Measurements from ENCODE around the gene PRODH. TPM values are rescaled to one million over a fixed set of nuclear protein-coding genes. Genes with fewer than 3 reads are reported as not detected.
"Not testable (repeated sequence)": the region's sequence is repeated elsewhere in the genome, so short reads cannot be mapped to it uniquely, and the experiment has no call there.

The PRODH gene
- total RNA-seq, 1 donor from 2014 or later = 1.8 TPM

DNA sequence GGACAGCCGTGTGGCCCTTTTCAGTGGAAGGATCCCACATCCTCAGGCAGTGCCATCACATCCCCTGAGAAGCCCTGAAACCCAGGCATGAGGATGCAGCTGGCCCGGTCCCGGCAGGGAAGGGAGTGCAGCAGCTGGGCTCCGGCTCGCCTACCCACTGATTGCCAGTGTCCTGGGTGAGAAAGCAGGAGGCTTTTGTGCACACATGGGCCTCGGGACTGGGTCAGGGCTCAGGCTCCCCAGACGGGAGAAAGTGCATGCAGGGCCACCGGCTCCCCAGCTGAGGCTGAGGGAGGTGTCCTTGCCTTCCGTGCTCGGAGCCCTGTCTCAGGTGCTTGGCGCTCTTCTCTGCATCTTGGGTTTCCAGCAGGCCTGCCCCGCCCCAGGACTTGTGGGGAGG lies 23.6 kb upstream of the PRODH start:
- H3K4me3 Mint-ChIP-seq (ENCODE audit: unreplicated experiment); H3K36me3 Mint-ChIP-seq (ENCODE audit: low read depth, unreplicated experiment): not testable (repeated sequence)

DNA sequence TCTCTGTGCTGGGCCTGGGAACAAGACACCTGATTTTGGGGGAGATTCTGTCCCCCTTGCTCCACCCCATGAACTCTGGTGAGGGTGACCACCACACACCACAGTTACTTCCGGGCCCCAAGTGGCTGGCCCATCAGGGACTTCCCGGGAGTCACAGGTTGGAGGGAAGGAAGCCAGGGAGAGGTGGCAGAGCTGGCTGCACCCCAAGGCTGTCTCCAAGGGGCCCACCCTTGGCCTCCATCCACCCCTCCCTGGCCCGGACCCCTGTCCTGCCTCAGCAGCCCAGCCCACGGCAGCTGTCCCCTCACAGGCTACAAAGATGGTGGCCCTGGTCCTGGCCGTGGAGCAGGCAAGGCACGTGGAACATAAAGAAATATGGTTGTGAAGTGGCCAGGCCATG lies 23.2 kb upstream of the PRODH start:
- not testable (repeated sequence) for H3K27ac Mint-ChIP-seq (ENCODE audit: unreplicated experiment); H3K36me3 Mint-ChIP-seq (ENCODE audit: low read depth, unreplicated experiment); DNase-seq (ENCODE audit: low spot score); H3K4me1 Mint-ChIP-seq (ENCODE audit: unreplicated experiment); H3K4me3 Mint-ChIP-seq (ENCODE audit: unreplicated experiment); H3K9me3 Mint-ChIP-seq (ENCODE audit: unreplicated experiment); H3K27me3 Mint-ChIP-seq (ENCODE audit: unreplicated experiment)

More for the DNA sequence above, 23.6 kb upstream of the PRODH start:
- not testable (repeated sequence) for DNase-seq (ENCODE audit: low spot score); H3K27ac Mint-ChIP-seq (ENCODE audit: unreplicated experiment); H3K4me1 Mint-ChIP-seq (ENCODE audit: unreplicated experiment); H3K27me3 Mint-ChIP-seq (ENCODE audit: unreplicated experiment); H3K9me3 Mint-ChIP-seq (ENCODE audit: unreplicated experiment)

DNA sequence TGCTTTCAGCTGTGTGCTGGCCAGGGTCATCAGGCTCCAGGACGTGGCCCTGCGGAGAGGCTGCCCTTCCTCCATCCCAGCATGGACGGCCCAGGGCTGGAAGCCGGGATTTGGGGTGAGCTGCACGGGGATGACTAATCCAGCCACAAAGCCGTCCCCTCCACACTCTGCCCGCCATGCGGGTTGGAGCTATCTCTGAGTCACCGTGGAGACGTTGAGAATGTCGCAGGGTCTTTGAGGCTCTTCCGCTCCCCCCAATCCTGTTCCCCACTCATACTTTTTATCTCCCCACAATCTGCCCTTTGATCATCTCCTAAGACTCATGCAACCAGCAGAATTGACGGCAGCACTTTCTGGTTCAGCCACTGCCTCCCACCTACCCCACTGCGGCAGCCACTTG lies 22.6 kb upstream of the PRODH start:
- H3K27me3 Mint-ChIP-seq (ENCODE audit: unreplicated experiment); H3K9me3 Mint-ChIP-seq (ENCODE audit: unreplicated experiment); H3K4me3 Mint-ChIP-seq (ENCODE audit: unreplicated experiment); H3K4me1 Mint-ChIP-seq (ENCODE audit: unreplicated experiment); H3K27ac Mint-ChIP-seq (ENCODE audit: unreplicated experiment); DNase-seq (ENCODE audit: low spot score); H3K36me3 Mint-ChIP-seq (ENCODE audit: low read depth, unreplicated experiment): not testable (repeated sequence)

DNA sequence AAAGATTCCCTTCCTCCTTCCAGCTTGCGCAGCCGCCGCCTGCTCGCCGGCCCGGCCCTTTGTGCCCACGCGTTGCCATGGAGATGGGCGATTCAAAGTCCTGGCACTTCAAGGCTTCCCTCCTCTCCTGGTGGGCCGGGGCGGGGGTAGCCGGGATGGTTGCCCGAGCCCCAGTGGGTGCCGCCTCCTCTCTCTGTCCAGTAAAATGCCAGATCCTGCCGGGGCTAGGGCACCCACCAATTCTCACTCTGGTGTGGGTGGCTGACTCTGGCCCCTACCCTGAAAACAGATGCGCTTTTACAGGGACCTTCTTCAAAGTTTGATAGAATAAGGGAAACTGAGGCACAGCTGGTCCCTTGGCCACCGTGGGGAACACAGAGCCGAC lies 22.2 kb upstream of the PRODH start:
- not testable (repeated sequence) for H3K27me3 Mint-ChIP-seq (ENCODE audit: unreplicated experiment); H3K36me3 Mint-ChIP-seq (ENCODE audit: low read depth, unreplicated experiment); H3K4me1 Mint-ChIP-seq (ENCODE audit: unreplicated experiment); H3K9me3 Mint-ChIP-seq (ENCODE audit: unreplicated experiment); H3K4me3 Mint-ChIP-seq (ENCODE audit: unreplicated experiment); H3K27ac Mint-ChIP-seq (ENCODE audit: unreplicated experiment)
- DNase-seq (ENCODE audit: low spot score) = peak; percentile 0

DNA sequence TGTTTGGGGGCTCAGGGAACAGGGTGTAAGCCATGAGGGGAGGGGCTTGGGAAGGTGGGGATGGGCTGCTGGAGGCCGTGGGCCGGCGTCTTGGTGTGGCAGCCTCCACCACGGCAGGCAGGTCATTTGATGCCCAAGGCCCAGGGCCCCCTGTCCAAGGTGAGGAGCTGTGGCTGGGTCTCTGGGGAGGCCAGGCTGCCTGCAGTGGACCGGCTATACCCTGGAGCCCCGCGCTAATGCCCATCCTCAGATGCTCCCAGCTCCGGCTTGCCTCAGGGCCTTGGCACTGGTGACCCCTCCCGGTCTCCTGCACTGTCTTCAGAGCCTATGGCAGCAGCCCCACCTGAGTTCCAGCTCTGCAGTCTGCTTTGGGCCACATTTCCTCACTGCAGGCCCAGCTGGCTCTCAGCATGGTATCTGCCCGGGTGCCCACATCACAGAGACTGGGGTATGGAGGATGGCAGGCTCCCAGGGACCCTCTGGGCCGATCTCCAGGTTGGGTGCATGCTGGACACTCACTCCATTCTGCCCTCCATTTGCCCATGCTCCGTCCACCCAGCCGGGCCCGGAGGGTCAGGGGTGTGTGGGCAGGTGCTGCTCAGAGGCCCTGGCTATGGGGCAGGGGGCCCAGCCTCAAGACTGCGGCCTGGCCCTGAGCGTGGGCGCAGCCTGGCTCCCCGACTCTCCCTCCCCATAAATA lies 21.7 kb upstream of the PRODH start:
- DNase-seq (ENCODE audit: low spot score) = peak; percentile 0
- not testable (repeated sequence) for H3K36me3 Mint-ChIP-seq (ENCODE audit: low read depth, unreplicated experiment); H3K4me3 Mint-ChIP-seq (ENCODE audit: unreplicated experiment); H3K9me3 Mint-ChIP-seq (ENCODE audit: unreplicated experiment); H3K27ac Mint-ChIP-seq (ENCODE audit: unreplicated experiment); H3K4me1 Mint-ChIP-seq (ENCODE audit: unreplicated experiment); H3K27me3 Mint-ChIP-seq (ENCODE audit: unreplicated experiment)

DNA sequence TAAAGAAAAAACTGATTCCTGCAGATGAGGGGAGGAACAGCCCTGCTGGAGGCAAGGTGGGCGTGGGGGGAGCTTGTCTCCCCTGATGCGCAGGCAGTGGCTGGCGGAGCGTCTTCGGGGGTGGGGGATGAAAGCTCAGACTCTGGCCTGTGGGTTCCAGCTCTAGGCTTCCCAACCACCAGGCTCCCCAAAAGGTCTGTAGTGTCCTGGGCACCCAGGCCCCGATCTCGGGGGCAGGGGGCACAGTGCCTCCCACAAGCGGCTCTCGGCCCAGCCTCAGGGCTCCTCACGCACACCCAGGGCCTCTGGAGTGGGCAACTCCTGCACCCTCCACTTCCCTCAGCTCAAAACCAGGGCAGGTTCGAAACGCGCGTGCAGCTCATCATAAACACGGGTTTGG lies 20.9 kb upstream of the PRODH start:
- H3K4me1 Mint-ChIP-seq (ENCODE audit: unreplicated experiment); DNase-seq (ENCODE audit: low spot score); H3K4me3 Mint-ChIP-seq (ENCODE audit: unreplicated experiment); H3K9me3 Mint-ChIP-seq (ENCODE audit: unreplicated experiment); H3K27ac Mint-ChIP-seq (ENCODE audit: unreplicated experiment); H3K27me3 Mint-ChIP-seq (ENCODE audit: unreplicated experiment); H3K36me3 Mint-ChIP-seq (ENCODE audit: low read depth, unreplicated experiment): not testable (repeated sequence)

DNA sequence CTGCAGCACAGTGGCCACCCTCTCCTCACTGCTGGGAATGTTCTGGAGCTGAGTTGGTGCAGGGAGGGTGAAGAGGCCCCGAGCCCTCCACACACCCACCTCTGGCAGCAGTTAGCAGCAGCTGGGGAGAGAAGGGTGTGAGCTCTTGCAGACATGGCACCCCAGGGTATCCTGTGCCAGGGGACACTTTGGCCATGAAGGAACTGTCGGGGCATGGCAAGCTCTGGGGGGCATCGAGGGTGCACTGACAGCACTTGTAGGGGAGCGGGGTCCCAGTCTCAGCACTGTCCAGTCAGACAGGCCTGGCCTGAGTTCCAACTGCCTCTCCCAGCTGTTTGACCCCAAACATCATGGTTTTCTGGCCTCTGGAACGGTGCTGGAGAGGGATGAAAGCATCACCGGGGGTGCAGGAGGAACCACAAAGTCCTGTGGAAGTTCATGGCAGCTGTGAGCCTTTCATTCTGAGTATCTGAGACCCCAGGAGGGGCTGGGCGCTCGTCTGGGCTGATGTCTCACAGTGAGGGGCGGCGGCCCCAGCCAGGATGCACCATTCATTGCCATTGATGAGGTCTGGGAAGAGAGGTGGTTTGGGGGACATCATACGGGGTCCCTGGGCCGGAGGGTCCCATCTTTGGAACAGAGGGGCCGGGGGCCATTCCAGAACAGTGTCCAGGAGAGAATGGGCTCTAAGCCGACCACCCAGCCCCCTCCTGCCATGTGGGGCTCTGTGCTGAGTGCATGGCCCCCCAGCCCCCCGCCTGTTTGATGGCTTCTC lies 20.2 kb upstream of the PRODH start:
- not testable (repeated sequence) for H3K27me3 Mint-ChIP-seq (ENCODE audit: unreplicated experiment); DNase-seq (ENCODE audit: low spot score); H3K4me3 Mint-ChIP-seq (ENCODE audit: unreplicated experiment); H3K9me3 Mint-ChIP-seq (ENCODE audit: unreplicated experiment); H3K27ac Mint-ChIP-seq (ENCODE audit: unreplicated experiment); H3K36me3 Mint-ChIP-seq (ENCODE audit: low read depth, unreplicated experiment); H3K4me1 Mint-ChIP-seq (ENCODE audit: unreplicated experiment)

DNA sequence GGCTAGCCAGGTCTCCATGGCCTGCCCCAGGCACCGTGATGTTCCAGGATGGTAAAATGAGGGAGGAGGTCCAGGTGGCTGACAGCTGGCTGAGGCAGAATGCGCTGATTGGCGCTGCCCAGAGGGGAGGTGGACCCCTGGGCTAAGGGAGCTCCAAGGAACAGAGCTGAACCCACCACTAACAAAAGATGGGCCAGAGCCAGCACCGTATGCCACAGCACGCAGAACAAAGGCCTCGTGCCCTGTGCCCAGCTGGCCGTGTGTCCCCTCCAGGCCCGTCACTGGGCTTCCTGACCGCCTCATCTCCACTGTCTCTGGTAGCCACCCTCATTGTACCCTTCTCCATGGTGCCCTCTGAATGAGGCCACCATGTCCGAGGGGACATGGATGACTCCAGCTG lies 19.6 kb upstream of the PRODH start:
- TF ChIP-seq, protein P1, sequence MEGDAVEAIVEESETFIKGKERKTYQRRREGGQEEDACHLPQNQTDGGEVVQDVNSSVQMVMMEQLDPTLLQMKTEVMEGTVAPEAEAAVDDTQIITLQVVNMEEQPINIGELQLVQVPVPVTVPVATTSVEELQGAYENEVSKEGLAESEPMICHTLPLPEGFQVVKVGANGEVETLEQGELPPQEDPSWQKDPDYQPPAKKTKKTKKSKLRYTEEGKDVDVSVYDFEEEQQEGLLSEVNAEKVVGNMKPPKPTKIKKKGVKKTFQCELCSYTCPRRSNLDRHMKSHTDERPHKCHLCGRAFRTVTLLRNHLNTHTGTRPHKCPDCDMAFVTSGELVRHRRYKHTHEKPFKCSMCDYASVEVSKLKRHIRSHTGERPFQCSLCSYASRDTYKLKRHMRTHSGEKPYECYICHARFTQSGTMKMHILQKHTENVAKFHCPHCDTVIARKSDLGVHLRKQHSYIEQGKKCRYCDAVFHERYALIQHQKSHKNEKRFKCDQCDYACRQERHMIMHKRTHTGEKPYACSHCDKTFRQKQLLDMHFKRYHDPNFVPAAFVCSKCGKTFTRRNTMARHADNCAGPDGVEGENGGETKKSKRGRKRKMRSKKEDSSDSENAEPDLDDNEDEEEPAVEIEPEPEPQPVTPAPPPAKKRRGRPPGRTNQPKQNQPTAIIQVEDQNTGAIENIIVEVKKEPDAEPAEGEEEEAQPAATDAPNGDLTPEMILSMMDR (IDR thresholded peaks at IDR 0.05; ENCODE audit: unreplicated experiment) = no peak
- no peak overlapping the region for H3K4me3 Mint-ChIP-seq (ENCODE audit: unreplicated experiment)
- peaks cover 3% of the 10 kb centered on the region for H3K27me3 Mint-ChIP-seq (ENCODE audit: unreplicated experiment)
- no peaks in the 10 kb centered on the region for H3K36me3 Mint-ChIP-seq (ENCODE audit: low read depth, unreplicated experiment)
- no peaks in the 10 kb centered on the region for H3K9me3 Mint-ChIP-seq (ENCODE audit: unreplicated experiment)
- H3K27ac Mint-ChIP-seq (ENCODE audit: unreplicated experiment) = no peak overlapping the region
- DNase-seq (ENCODE audit: low spot score) = peak; percentile 3
- H3K4me1 Mint-ChIP-seq (ENCODE audit: unreplicated experiment) = no peaks in the 10 kb centered on the region

Data from endothelial cell (in vitro differentiated cells).